GM19463 (cell line): ENCODE results near the gene VPS11.
A peak's percentile ranks its signal among the peaks of the same experiment; 100 is the strongest.

ENCODE experiments used
- ATAC-seq: cut with Tn5 transposase; IDR thresholded peaks from one replicate; pipeline ENCODE4 v1.9.1; 2021; ENCODE audit warnings: mild to moderate bottlenecking, moderate library complexity; ENCODE audit not compliant: unreplicated experiment

The VPS11 gene

DNA sequence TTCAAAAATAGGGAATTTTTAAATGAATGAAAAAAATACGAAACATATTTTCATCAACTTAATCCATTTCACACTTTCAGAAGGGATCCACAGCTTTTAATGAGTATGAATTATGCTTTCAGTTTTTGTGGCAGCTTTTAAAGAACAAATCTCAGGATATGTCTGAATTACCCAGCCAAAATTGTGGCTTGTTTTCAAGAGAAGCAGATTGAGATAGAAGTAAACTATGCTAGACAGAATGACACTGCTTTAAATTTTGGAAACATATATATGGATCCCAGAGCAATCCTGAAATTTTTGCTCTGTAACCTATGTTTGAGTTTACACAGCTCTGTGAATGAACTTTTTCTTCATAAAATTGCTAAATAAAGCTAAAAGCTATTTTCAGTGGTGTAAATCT is 51.3 kb downstream of the VPS11 start:
- no peak for ATAC-seq

DNA sequence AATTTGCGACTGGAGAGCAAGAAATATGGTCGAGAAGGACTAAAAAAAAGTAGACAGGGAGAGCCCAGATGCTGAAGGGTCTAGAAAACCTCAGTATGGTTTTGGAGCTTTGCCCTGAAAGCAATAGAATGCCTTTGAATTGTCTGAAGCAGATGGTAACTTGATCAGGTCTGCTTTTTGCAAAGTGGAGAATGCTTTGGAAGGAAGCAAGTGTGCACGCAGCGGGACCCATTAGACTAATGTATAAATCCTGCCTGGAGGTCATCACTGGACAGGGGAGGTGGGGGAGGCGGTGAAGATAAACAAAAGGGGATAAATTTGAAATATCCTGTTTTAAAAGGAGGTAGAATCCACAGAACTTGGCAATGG is 53.0 kb downstream of the VPS11 start:
- ATAC-seq: no peak

DNA sequence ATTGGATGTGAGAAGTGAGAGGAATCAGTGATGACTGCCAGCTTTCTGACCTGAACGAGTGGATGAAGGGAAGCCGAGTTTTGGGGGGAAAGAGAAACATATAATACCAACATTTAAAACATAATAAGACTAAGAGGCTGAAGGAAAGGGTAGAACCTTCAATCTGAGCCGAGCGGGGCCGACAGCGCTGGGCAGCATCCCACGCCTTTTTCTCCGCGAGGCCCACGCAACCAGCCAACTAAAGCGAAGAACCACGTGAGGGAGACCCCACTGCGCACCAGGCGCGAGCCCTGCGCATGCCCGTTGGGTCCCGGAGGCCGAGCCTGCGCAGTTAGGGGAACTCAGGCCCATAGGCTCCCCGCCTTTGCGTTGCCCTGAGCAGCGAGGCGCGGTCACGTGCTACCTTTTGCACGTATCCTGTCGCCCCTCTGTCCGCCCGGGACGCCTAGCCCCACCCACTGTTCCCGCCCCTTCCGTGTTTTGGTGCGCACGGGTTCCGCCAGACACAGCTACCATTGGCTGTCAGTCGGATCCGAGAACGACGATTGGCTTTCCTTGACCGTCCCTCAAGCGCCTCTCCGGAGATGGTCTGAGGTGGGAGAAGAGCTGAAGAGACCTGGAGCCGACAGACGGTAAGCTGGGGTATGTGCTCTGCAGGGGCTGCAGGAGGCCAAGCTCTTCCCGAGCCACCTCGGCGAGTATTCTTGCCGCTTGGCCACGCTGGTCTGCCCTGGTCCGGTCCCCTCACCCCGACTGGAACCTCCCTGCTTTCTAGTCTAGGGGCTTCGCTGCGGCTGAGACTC is 53.6 kb downstream of the VPS11 start, which contains the start of gene HINFP:
TSS of gene HINFP (plus strand) at position 573 of the 803 bp plus-strand sequence. CDS start 5,365 bp downstream, outside the sequence.
- peak; percentile 96 for ATAC-seq

DNA sequence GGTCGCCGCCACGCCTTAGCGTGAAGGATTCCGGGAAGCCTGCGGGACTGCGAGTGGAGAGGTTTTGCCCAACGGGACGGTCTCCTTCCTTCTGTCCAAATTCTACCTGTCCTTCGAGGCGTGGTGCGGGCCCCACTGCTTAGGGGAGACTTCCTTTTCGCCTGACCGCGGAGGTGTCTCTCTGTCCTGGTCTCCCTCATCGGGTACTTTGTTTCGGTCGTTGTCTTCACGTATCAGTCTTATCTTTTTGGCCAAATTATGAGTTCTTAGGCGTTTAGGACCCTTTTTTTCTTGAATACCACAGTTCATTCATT is 54.1 kb downstream of the VPS11 start:
- ATAC-seq: no peak

DNA sequence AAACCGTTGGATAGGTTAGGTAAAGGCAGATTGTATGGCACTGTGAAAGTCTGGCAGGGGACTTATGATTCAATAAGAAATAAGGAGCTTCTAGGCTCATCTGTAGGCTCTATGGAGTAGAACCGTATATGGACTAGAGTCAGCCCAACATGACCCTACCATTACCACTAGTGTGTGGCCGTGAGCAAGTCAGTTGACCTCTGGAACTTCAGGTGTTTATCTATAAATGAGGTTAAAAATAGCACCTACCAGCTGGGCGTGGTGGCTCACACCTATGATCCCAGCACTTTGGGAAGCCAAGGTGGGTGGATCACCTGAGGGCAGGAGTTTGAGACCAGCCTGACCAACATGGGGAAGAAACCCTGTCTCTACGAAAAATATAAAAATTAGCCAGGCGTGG is 58.2 kb downstream of the VPS11 start:
- no peak for ATAC-seq

DNA sequence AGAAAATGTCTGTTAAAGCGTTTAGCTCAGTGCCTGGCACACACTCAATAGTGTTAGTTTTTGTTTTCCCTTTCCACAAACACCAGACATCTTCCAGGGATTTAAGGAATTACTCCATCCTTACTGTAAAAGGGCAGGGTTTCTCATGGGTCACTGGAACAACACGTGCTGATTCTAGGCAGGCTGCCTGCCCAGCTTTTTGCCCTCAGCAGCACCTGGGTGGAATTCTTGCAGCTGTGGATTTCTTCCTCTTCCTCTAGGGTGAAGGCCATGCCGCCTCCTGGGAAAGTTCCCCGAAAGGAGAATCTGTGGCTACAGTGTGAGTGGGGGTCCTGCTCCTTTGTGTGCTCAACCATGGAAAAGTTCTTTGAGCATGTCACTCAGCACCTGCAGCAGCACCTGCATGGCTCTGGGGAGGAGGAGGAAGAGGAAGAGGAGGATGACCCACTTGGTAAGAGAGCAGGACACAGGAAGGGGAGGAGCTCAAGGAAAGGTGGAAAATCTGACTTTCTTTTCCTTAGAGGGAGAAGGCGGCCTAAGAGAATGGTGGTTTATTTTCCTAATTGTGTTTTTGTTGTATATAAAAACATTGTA is 59.2 kb downstream of the VPS11 start:
- ATAC-seq: no peak

DNA sequence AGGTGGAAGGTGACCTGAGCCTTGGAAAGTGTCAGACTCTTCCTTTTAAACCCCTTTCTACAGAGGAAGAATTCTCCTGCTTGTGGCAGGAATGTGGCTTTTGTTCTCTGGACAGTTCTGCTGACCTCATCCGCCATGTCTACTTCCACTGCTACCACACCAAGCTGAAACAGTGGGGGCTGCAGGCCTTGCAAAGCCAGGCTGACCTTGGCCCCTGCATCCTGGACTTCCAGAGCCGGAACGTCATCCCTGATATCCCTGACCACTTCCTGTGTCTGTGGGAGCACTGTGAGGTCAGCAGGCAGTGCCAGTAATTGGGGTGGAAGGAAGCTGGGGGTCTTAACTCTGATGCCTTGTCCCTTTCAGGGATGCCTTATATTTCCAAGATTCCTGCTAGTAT is 63.0 kb downstream of the VPS11 start:
- no peak for ATAC-seq
